TTC549 (cell line): Measurements from ENCODE around the gene LGR6.
"Not testable (repeated sequence)": the region's sequence is repeated elsewhere in the genome, so short reads cannot be mapped to it uniquely, and the experiment has no call there.

ENCODE experiments used
- FAIRE-seq: peaks from 2 replicates; lab custom pipeline; 2012; peaks lifted over from hg19 to GRCh38; lab: Jason Lieb, UNC

LGR6 gene

DNA sequence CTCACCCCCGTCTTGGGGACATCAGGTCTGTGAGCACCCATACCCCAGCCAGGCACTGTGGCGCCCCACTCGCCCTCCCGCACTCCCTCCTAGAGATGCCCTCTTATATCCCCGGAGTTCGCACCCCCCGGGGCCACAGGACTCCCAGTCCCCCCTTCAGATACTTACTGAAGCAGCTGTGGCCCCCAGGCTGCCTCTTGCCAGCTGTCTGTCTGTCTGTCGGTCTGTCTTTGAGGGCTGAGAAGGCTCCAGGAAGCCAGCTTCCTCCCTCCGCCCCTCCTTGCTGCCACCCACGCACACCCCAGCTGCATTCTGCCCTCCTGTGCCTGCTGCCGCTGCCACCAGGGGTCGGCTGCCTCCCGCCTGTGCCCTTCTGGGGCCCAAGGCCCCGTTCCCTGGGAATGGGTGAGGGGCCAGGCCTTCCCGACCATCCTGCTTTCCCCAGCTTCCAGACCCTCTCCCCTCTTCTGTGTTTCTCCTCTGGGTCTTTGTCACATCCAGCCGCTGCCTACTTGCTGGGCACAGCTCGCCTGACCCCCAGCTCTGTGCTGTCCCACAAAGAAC lies 33.1 kb upstream of the LGR6 start, which contains the start of gene PTPN7:
Gene PTPN7 (minus strand): TSS at position 226 of the 564 bp plus-strand sequence. CDS start 1,200 bp downstream, outside the sequence.
- no peak for FAIRE-seq

DNA sequence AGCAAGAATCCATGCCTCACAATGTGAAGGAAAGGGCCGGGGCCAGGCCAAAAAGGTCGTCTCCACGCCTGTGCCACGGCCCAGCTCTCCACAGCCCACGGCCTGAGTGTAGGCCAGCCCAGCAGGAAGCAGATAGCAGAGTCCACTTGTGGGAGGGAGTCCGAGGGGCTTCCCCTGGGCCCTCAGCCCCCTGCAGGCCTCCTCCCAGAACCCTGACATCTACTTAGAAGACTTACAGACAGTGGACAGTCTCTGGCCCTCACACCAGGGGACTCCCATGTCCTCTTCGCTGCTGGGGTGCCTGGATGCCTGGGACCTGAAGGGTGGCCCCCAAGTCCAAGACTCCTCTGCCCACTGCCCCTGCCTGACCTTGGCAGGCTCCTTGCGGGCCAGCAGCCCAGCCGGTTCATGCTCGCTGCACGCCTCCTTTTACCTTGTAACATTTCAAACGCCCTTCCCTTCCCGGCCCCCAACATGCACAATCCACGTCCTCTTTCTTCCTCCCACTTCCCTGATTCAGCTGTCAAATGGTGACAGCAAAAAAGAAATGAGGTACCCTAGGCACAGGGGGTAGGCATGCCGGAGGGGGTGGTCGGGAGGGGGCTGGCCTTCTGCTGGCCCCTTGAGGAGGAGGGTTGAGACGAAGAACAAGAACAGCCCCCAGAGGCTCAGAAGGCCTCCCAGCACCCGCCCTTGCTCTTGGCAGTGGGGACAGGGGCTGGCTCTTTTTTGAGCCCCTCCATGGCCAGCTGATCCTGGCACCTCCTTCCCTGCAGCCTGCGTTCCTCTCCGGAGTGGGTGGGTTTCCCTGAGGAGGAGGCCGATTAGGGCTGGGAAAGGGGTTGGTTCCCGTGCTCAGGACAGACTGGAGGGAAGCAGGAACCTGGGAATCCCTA lies 32.2 kb upstream of the LGR6 start:
- no peak for FAIRE-seq

- no peak for FAIRE-seq
These were observed 31.6 kb upstream of the LGR6 start for GRCh38 chr1:202162047-202162417.

- FAIRE-seq: no peak
These were observed 30.9 kb upstream of the LGR6 start for GRCh38 chr1:202162418-202163280.

DNA sequence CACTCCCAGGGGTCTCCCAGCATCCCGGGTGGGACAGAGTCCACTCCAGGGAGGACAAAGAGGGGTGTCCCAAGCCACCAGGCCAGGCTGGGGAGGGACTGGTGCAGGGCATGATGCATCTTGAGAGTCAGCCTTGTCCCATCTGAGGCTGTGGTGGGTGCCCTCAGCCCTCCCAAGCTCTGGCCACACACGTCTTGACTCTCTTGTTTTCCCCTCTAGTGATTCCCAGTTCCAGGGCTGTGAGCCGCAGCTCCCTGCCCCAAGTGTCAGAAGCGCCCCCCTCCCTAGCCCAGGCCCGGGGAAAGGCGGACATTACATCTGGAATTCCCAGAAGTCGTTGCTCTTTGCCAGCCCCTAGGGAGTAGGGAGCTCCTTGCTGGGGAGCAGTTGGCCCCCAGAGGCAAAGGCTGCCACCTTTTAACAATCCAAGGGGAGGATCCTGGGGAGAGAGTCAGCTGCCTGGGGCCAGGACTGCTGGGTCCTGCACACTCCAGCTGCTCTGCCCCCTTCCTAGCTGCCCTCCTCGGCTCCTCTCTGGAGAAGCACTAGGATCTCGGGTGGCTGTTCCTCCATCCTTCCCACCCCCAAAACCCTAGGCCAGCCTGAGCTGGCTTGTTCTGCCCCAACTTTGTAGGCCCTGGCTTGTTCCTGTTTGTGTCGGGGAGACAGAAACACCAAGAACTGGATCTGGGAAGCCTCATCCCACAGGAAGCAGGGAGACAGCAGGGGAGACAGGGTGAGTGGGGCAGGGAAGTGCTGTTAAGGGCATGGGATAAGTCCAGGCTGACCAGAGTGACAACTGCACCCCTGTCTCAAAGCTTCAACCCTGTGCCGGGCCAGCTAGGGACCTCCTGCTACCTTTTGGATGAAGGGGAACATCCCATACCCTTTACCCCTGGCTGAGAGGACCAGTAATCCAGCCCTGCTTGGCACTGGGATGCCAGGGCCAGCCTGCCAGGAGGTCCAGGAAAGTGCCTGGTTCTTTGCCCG lies 30.0 kb upstream of the LGR6 start:
- FAIRE-seq: no peak

- no peak for FAIRE-seq
These were observed 29.1 kb upstream of the LGR6 start for GRCh38 chr1:202164271-202165037.

- FAIRE-seq: no peak
These were observed 28.2 kb upstream of the LGR6 start for GRCh38 chr1:202165267-202165941.

GRCh38 chr1:202165942-202166843 lies 27.4 kb upstream of the LGR6 start:
- no peak for FAIRE-seq

DNA sequence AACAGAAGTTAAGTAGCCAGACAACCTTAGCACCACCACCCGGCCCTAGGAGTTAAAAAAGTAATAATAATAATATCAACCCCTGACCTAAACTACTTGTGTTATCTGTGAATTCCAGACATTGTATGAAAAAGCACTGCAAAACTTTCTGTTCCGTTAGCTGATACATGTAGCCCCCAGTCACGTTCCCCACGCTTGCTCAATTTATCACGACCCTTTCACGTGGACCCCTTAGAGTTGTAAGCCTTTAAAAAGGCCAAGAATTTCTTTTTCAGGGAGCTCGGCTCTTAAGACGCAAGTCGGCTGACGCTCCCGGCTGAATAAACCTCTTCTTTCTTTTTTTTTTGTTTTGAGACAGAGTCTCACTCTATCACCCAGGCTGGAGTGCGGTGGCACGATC lies 26.5 kb upstream of the LGR6 start:
- not testable (repeated sequence) for FAIRE-seq

DNA sequence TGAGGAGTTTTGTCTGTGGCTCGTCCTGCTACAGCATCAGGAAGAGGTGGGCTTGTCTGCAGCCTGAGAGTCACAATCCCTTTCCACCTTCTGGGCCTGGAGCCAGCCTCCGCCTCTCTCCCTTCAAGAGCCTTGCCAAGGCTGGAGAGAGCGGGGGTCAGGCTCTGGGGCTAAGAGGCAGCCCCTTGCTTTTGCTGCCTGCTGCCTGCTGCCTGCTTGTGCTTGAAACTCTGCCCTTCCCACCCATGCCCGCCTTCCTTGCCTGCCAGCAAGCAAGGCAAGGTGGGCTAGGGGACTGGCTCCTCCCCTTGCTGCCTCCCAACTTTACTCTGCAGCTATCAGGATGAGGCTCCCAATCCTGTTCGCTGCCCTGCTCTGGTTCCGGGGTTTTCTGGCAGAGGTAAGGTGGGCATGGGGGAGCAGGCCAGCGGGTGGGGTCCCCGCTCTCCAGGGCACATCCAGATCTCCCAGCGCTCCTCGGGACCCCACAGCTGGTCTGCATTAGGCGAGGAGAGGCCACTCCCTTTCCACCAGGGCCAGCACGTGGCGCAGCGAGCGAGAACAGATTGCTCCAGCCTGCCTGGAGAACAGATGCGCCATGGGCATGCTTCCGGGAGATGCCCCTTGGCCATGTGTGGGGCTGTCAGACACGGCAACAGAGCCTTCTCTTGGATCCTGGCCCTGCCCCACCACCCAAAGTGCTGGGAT lies 25.7 kb upstream of the LGR6 start:
- no peak for FAIRE-seq

- no peak for FAIRE-seq
These were observed 24.7 kb upstream of the LGR6 start for GRCh38 chr1:202168861-202169260.

DNA sequence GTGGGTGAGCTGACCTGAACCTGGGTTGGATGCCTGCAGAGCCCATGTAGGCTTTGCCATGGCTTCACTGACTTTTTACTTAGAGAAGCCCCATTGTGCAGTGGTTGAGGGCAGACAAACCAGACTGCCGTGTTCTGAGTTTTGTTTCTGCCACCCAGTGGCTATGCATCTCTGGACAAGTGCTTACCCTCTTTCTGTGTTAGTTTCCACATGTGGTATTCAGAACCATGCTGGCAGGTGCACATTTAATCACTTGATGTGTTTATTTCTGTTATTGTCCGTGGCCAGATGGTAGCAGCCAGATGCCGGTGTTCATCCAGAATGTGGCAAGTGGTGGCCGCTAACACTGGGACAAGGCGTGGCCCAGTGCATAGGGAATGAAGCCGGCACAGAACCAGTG lies 22.9 kb upstream of the LGR6 start:
- no peak for FAIRE-seq

DNA sequence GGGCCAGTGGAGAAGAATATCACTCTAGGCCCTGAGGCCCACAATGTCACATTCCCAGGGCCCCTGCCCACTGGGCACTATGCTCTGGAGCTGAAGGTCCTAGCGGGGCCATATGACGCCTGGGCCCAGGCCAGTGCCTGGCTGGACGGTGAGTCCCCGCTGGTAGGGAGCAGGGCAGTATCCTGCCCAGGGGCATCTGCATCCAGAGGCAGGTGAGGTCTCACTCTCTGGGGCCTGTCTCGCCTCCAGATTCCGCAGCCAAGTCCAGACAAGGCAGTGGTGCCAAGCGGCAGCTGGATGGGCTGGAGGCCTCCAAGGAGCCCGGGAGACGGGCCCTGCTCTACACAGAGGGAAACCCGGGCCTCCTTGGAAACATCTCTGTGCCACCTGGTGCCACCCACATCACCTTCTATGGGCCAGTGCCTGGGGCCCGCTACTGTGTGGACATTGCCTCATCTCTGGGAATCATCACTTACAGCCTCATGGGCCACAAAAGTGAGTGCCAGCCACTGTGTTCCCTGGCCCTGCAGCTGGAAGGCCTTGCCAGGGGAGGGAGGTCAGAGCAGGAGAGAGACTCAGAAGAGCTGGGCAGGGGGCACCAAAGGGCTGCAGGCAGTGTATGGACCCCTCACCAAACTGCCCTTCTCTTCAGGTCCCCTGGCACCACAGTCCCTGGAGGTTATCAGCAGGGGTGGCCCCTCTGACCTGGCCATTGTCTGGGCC lies 22.1 kb upstream of the LGR6 start:
- no peak for FAIRE-seq

DNA sequence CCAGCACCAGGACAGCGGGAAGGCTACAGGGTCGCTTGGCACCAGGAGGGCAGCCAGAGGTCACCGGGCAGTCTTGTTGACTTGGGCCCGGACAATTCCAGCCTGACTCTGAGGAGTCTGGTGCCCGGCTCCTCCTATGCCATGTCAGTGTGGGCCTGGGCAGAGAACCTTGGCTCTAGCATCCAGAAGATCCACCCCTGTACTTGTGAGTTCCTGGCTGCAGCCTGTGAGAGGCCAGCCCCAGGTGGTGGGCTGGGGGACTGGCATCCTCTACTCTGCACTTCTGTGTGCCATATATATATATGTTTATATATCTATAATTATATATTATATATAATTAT lies 21.6 kb upstream of the LGR6 start:
- no peak for FAIRE-seq

GRCh38 chr1:202173993-202174392 lies 19.6 kb upstream of the LGR6 start:
- no peak for FAIRE-seq

GRCh38 chr1:202176949-202177927 lies 16.4 kb upstream of the LGR6 start:
- no peak for FAIRE-seq
